B cell (primary cell): Measurements from ENCODE around the gene TMEM82. TPM values are rescaled to one million over a fixed set of nuclear protein-coding genes. Genes with fewer than 3 reads are reported as not detected.

Experiments
- ATAC-seq: fragments of 200-7000 bp; cut with Tn5 transposase; one replicate; pipeline ENCODE4 v1.10.0; 2021; ENCODE audit warnings: low read depth, mild to moderate bottlenecking, moderate number of reproducible peaks, moderate library complexity
- CTCF ChIA-PET: fragments of 350-600 bp; sonication (Branson Sonifier 250); formaldehyde crosslinking; loops from one replicate; lab custom pipeline; 2021; ENCODE audit warnings: antibody characterized with exemption, inconsistent platforms; lab: Charles Lee
- POLR2A ChIA-PET: fragments of 350-600 bp; sonication (Branson Sonifier 250); formaldehyde crosslinking; loops from one replicate; lab custom pipeline; 2021; ENCODE audit warnings: antibody characterized with exemption; lab: Charles Lee
- DNase-seq: peaks from one replicate; pipeline ENCODE4 v3.0.0; 2013
- H2AFZ ChIP-seq: 2 replicates; pipeline ENCODE4 v1.6.1; 2012; ENCODE audit warnings: mild to moderate bottlenecking, low read depth, low read length; ENCODE audit not compliant: insufficient read depth, poor library complexity, severe bottlenecking
- H3K27ac ChIP-seq, 2 donors: 1 replicate in 1 of 2; 2 replicates in 1 of 2; pipeline ENCODE4 v1.5.1; 2012 to 2013; ENCODE audit warnings: low read length in 2 of 2, mild to moderate bottlenecking in 2 of 2, moderate library complexity in 1 of 2
- H3K27me3 ChIP-seq, 4 experiments: fragments of 200-600 bp in 1 of 4; sonication (generic) in 1 of 4; replicated peaks in 1 of 4; 1 replicate in 2 of 4; 2 replicates in 2 of 4; pipeline versions ENCODE4 v1.6.1 to v1.7.0; 2013 to 2016; ENCODE audit warnings: low read length in 3 of 4, mild to moderate bottlenecking in 2 of 4, mixed read lengths in 1 of 4, moderate library complexity in 1 of 4; ENCODE audit not compliant: insufficient read depth in 4 of 4, control insufficient read depth in 3 of 4; ENCODE audit errors: control extremely low read depth in 1 of 4
- H3K36me3 ChIP-seq, 2 experiments: replicated peaks in 1 of 2; 1 replicate in 1 of 2; 2 replicates in 1 of 2; pipeline versions ENCODE4 v1.6.1 to v1.7.1; 2013; ENCODE audit warnings: low read length in 1 of 2; ENCODE audit not compliant: insufficient read depth in 2 of 2, control insufficient read depth in 1 of 2; ENCODE audit errors: control extremely low read depth in 1 of 2, extremely low read depth in 1 of 2
- H3K4me1 ChIP-seq, 2 donors: fragments of 200-600 bp in 1 of 2; sonication (generic) in 1 of 2; 1 replicate in 1 of 2; 2 replicates in 1 of 2; pipeline versions ENCODE4 v1.5.1 to v1.6.1; 2013 to 2017; ENCODE audit warnings: low read length in 2 of 2; ENCODE audit not compliant: control insufficient read depth in 2 of 2, insufficient read depth in 2 of 2
- H3K4me2 ChIP-seq: replicated peaks from 2 replicates; pipeline ENCODE3; 2012; ENCODE audit warnings: mild to moderate bottlenecking, low read depth, low read length; ENCODE audit not compliant: poor library complexity, severe bottlenecking
- H3K4me3 ChIP-seq, 5 experiments: fragments of 200-600 bp in 1 of 5; sonication (generic) in 1 of 5; 1 replicate in 3 of 5; 2 replicates in 2 of 5; pipeline versions ENCODE4 v1.5.1 to v1.7.0; 2011 to 2016; ENCODE audit warnings: low read length in 4 of 5, mild to moderate bottlenecking in 4 of 5, low read depth in 2 of 5, control low read depth in 1 of 5, moderate library complexity in 1 of 5; ENCODE audit not compliant: insufficient read depth in 1 of 5; ENCODE audit errors: control extremely low read depth in 1 of 5, extremely low read depth in 1 of 5
- H3K79me2 ChIP-seq: fragments of 200-600 bp; sonication (generic); one replicate; pipeline ENCODE4 v1.6.0; 2016; ENCODE audit warnings: low read length; ENCODE audit not compliant: control insufficient read depth, insufficient read depth
- H3K9ac ChIP-seq: fragments of 200-600 bp; sonication (generic); 2 replicates; pipeline ENCODE4 v1.6.1; 2017; ENCODE audit warnings: mild to moderate bottlenecking, low read length, moderate library complexity
- H3K9me3 ChIP-seq, 3 donors: one replicate each; pipeline versions ENCODE4 v1.6.1 to v1.7.1; 2013; ENCODE audit warnings: low read length in 2 of 3; ENCODE audit not compliant: control insufficient read depth in 2 of 3, insufficient read depth in 1 of 3; ENCODE audit errors: control extremely low read depth in 1 of 3
- H4K20me1 ChIP-seq: 2 replicates; pipeline ENCODE4 v1.6.0; 2012; ENCODE audit warnings: mild to moderate bottlenecking, low read length; ENCODE audit not compliant: insufficient read depth, control insufficient read depth, poor library complexity, severe bottlenecking
- H3K27ac Mint-ChIP-seq: one replicate; pipeline ENCODE4 v1.8.0; 2021; ENCODE audit warnings: mixed read lengths
- H3K27me3 Mint-ChIP-seq: one replicate; pipeline ENCODE4 v1.8.0; 2021; ENCODE audit warnings: mixed read lengths
- H3K4me1 Mint-ChIP-seq: one replicate; pipeline ENCODE4 v1.8.0; 2021; ENCODE audit warnings: mixed read lengths
- H3K4me3 Mint-ChIP-seq: one replicate; pipeline ENCODE4 v1.8.0; 2021; ENCODE audit warnings: mixed read lengths
- H3K9me3 Mint-ChIP-seq: one replicate; pipeline ENCODE4 v1.8.0; 2022; ENCODE audit warnings: mixed read lengths; ENCODE audit not compliant: insufficient read depth
- CTCF ChIP-seq: fragments of 200-600 bp; IDR thresholded peaks from one replicate; pipeline ENCODE4 v1.8.0; 2022; ENCODE audit warnings: antibody characterized with exemption, mild to moderate bottlenecking
- EZH2 ChIP-seq: IDR thresholded peaks from 2 replicates; pipeline ENCODE4 v1.6.1; 2012; ENCODE audit warnings: borderline replicate concordance, low read depth, mild to moderate bottlenecking, moderate library complexity, low read length; ENCODE audit not compliant: insufficient read depth, poor library complexity, severe bottlenecking
- WGBS: methylation state at CpG from one replicate; pipeline ENCODE4 v1.1.5; 2013; ENCODE audit warnings: missing lambda C conversion rate; ENCODE audit not compliant: insufficient coverage; 5-methylcytosine and 5-hydroxymethylcytosine counted together
- intact Hi-C: fragments of 100-400 bp; cut with micrococcal nuclease; formaldehyde crosslinking; loops from one replicate; pipeline ENCODE4 v1.10.0; 2022
- polyA plus RNA-seq: library from polyadenylated mRNA; depleted of rRNA; stranded (reverse); fragments of >200 nt; gene quantifications from 2 replicates; pipeline ENCODE4 v1.2.3, GENCODE V29; 2012
- total RNA-seq, 2 donors: library from RNA; stranded (reverse); fragments of 120-200 nt in 1 of 2; gene quantifications; 1 replicate in 1 of 2; 2 replicates in 1 of 2; pipeline versions ENCODE4 v1.2.3 to v1.2.4, GENCODE V29; 2013 to 2022

TMEM82 gene
- total and polyA plus RNA-seq, 2 donors (not counting 1 experiment from before 2014, with no cell fraction given), result not detected

- no peaks in the 10 kb centered on the region for H3K9me3 ChIP-seq
- peaks cover 52% of the 10 kb centered on the region for H3K79me2 ChIP-seq
- POLR2A ChIA-PET, result no interaction called here
- Mint-ChIP-seq H3K27ac (no peak overlapping the region), H3K9me3 (no peaks in the 10 kb centered on the region), H3K4me3 (no peak overlapping the region), H3K27me3 (no peaks in the 10 kb centered on the region), H3K4me1 (peaks cover 9% of the 10 kb centered on the region)
- DNase-seq, result no peak
- peaks cover 55% of the 10 kb centered on the region for H4K20me1 ChIP-seq
- no peak overlapping the region for H3K4me2 ChIP-seq
- peaks cover 0 to 44% of the 10 kb centered on the region in 2 experiments for H3K36me3 ChIP-seq
- H3K27ac ChIP-seq, result no peak overlapping the region
- CTCF ChIA-PET, result interaction anchor here (0.7 kb wide), 1 partner anchor 27 kb away, joined by 3 read pairs; no protein-coding TSS in a partner anchor
- WGBS, result 93% methylated on average over 3 of the region's 4 CpGs
- TF ChIP-seq CTCF, result no peak
- TF ChIP-seq EZH2, result no peak
- no peaks in the 10 kb centered on the region for H3K27me3 ChIP-seq
- H3K4me3 ChIP-seq, result no peak overlapping the region
- intact Hi-C loops, result no loop called here
- no peaks in the 10 kb centered on the region for H3K4me1 ChIP-seq
- no peak overlapping the region for H2AFZ ChIP-seq
- no peak overlapping the region for H3K9ac ChIP-seq
- no peak for ATAC-seq
Observed at GRCh38 chr1:15714406-15715136, 27.7 kb upstream of the TMEM82 start.

GRCh38 chr1:15717418-15718125 lies 24.7 kb upstream of the TMEM82 start:
- no peak overlapping the region for H3K4me3 ChIP-seq
- Mint-ChIP-seq H3K27ac (no peak overlapping the region), H3K9me3 (no peaks in the 10 kb centered on the region), H3K4me1 (peaks cover 3% of the 10 kb centered on the region), H3K27me3 (no peaks in the 10 kb centered on the region), H3K4me3 (no peak overlapping the region)
- H3K4me2 ChIP-seq, result no peak overlapping the region
- intact Hi-C loops, result no loop called here
- H4K20me1 ChIP-seq, result peaks cover 50% of the 10 kb centered on the region
- no peak for TF ChIP-seq EZH2
- no peak for TF ChIP-seq CTCF
- H3K79me2 ChIP-seq, result peaks cover 22% of the 10 kb centered on the region
- H3K9me3 ChIP-seq, result no peaks in the 10 kb centered on the region
- ATAC-seq (no peak), DNase-seq (no peak)
- H3K4me1 ChIP-seq, result no peaks in the 10 kb centered on the region
- CTCF ChIA-PET, result no interaction called here
- no peak overlapping the region for H3K27ac ChIP-seq
- POLR2A ChIA-PET, result no interaction called here
- H3K27me3 ChIP-seq, result no peaks in the 10 kb centered on the region
- peaks cover 0 to 63% of the 10 kb centered on the region in 2 experiments for H3K36me3 ChIP-seq
- no peak overlapping the region for H3K9ac ChIP-seq
- WGBS, result 96% methylated on average over 11 of the region's 11 CpGs
- no peak overlapping the region for H2AFZ ChIP-seq
